ENCODE data around the gene TMEM200A. TPM values are rescaled to one million over a fixed set of nuclear protein-coding genes. Genes with fewer than 3 reads are reported as not detected.

Gene TMEM200A
- total RNA-seq, 6 donors from 2014 or later = under 0.01 to 5.5 (median 3.3) TPM

DNA sequence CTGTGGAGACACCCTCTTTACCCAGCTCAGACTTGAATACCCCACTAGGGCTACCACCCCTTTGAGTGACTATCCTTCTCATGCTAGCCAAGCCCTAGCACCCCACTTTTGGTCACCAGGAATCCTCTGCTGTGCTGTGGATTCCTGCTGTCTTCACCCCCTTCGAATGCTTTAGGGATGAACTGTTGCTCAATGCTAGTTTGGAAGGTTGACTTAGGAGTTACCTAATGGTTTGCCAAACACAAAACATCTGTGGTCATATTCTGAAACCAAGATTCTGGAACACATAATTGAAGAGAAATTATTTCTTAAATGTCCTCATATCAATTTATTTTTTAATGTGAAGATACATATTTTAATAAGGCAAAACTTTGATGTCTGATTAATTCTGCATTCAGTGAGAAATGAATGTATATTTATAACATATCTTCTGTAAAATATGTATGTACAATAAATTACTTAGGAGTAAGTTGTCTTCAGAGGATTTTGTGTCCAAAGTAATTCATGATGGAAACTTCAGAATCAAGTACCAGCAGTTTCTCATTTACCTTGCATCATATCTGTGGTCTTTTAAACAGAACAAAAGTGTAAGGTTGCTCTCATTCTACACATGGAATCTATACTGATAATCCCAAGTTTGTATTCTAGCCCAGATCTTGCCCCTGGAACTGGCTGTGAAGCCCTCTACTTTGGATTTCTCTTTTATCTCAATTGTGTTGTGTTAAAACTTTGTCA lies 46.9 kb downstream of the TMEM200A start:
- H3K36me3 ChIP-seq = no peaks in the 10 kb centered on the region
- no peaks in the 10 kb centered on the region for H3K9me3 ChIP-seq
- no peak overlapping the region for H3K4me3 ChIP-seq
- H3K4me1 ChIP-seq = no peaks in the 10 kb centered on the region
- DNase-seq (no peak), ATAC-seq (ENCODE audit: low FRiP score in 2 of 2) (no peak)
- peak overlapping the region in 1 of 4 donors; percentile 33 for H3K27ac ChIP-seq
- WGBS, 2 donors = 57 to 61% methylated on average over 1 of the region's 1 CpG
- no peaks in the 10 kb centered on the region for H3K27me3 ChIP-seq
- TF ChIP-seq EP300 (IDR thresholded peaks at IDR 0.05) (no peak), POLR2A (IDR thresholded peaks at IDR 0.05) (no peak), POLR2AphosphoS5 (IDR thresholded peaks at IDR 0.05) (no peak)
- TF ChIP-seq, protein P1, sequence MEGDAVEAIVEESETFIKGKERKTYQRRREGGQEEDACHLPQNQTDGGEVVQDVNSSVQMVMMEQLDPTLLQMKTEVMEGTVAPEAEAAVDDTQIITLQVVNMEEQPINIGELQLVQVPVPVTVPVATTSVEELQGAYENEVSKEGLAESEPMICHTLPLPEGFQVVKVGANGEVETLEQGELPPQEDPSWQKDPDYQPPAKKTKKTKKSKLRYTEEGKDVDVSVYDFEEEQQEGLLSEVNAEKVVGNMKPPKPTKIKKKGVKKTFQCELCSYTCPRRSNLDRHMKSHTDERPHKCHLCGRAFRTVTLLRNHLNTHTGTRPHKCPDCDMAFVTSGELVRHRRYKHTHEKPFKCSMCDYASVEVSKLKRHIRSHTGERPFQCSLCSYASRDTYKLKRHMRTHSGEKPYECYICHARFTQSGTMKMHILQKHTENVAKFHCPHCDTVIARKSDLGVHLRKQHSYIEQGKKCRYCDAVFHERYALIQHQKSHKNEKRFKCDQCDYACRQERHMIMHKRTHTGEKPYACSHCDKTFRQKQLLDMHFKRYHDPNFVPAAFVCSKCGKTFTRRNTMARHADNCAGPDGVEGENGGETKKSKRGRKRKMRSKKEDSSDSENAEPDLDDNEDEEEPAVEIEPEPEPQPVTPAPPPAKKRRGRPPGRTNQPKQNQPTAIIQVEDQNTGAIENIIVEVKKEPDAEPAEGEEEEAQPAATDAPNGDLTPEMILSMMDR (IDR thresholded peaks at IDR 0.05) = no peak

DNA sequence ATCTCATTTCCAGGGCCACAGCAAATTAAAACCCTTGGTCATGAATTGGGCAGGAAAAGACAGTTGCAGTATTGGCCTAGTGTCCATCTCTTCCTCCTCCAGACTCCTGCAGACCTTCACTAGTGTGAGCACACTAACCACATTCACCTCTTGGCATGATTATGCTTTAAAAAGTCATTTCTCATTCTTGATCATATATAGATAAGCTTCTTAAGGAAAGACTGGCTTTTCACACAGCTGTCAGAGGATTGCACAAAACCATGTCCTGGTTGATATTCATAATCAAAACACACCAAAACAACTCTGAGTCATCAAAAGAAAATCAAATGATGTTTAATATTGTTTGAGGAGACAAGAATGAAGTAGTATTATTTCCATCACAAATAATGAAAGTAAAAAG lies 52.1 kb downstream of the TMEM200A start:
- no peaks in the 10 kb centered on the region for H3K27me3 ChIP-seq
- no peaks in the 10 kb centered on the region for H3K36me3 ChIP-seq
- no peak overlapping the region for H3K4me3 ChIP-seq
- DNase-seq (no peak), ATAC-seq (ENCODE audit: low FRiP score in 2 of 2) (no peak)
- no peaks in the 10 kb centered on the region for H3K4me1 ChIP-seq
- no peak overlapping the region for H3K27ac ChIP-seq
- TF ChIP-seq, protein P1 (IDR thresholded peaks at IDR 0.05) = no peak
- TF ChIP-seq POLR2AphosphoS5 (IDR thresholded peaks at IDR 0.05) = no peak
- no peak for TF ChIP-seq POLR2A (IDR thresholded peaks at IDR 0.05)
- TF ChIP-seq EP300 (IDR thresholded peaks at IDR 0.05) = no peak
- no peaks in the 10 kb centered on the region for H3K9me3 ChIP-seq

DNA sequence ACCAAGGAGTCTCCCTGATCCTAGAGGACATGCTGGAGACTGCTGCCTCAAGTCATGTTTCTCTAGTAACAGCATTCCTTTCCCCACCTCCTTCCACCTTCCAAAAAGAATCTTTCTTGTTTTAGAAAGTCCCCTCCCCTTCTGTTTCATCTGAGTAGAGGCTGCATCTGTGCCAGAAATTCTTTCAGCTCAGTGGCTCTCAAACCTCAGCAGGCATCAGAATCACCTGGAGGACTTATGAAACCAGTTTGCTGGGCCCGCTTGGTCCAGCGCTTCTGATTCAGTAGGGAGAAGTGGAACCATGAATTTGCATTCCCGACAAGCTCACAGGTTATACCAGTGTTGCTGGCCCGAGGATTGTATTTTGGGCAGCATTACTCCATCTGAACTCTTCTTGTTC lies 55.1 kb downstream of the TMEM200A start:
- TF ChIP-seq POLR2AphosphoS5 (IDR thresholded peaks at IDR 0.05) (no peak), POLR2A (IDR thresholded peaks at IDR 0.05) (no peak), EP300 (IDR thresholded peaks at IDR 0.05) (no peak)
- TF ChIP-seq, protein P1 (IDR thresholded peaks at IDR 0.05) = no peak
- ATAC-seq (ENCODE audit: low FRiP score in 2 of 2) (no peak), DNase-seq (no peak)
- Histone ChIP-seq H3K27ac (no peak overlapping the region), H3K4me3 (no peak overlapping the region), H3K4me1 (no peaks in the 10 kb centered on the region), H3K36me3 (no peaks in the 10 kb centered on the region), H3K27me3 (no peaks in the 10 kb centered on the region), H3K9me3 (no peaks in the 10 kb centered on the region)
- 69 to 72% methylated on average over 4 of the region's 4 CpGs for WGBS, 2 donors

DNA sequence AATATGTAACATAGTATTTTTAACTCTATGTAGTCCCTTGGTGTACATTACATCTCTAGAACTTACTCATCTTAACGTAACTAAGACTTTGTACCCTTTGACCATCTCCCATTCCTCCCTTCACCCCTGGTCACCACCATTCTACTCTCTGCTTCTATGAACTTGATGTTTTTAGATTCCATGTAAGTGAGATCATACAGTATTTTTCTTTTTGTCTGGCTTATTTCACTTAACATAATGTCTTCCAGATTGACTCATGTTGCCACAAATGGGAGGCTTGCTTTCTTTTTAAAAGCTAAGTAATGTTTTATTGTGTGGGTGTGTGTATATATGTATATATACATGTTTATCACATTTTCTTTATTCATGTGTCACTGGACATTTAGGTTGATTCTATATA lies 55.8 kb downstream of the TMEM200A start:
- Histone ChIP-seq H3K27me3 (no peaks in the 10 kb centered on the region), H3K9me3 (no peaks in the 10 kb centered on the region), H3K4me1 (no peaks in the 10 kb centered on the region), H3K27ac (no peak overlapping the region), H3K4me3 (no peak overlapping the region), H3K36me3 (no peaks in the 10 kb centered on the region)
- TF ChIP-seq, protein P1 (IDR thresholded peaks at IDR 0.05) = no peak
- no peak for TF ChIP-seq POLR2AphosphoS5 (IDR thresholded peaks at IDR 0.05)
- TF ChIP-seq POLR2A (IDR thresholded peaks at IDR 0.05) = no peak
- no peak for TF ChIP-seq EP300 (IDR thresholded peaks at IDR 0.05)
- WGBS, 2 donors = 83 to 91% methylated on average over 1 of the region's 1 CpG
- ATAC-seq (ENCODE audit: low FRiP score in 2 of 2) (no peak), DNase-seq (no peak)

DNA sequence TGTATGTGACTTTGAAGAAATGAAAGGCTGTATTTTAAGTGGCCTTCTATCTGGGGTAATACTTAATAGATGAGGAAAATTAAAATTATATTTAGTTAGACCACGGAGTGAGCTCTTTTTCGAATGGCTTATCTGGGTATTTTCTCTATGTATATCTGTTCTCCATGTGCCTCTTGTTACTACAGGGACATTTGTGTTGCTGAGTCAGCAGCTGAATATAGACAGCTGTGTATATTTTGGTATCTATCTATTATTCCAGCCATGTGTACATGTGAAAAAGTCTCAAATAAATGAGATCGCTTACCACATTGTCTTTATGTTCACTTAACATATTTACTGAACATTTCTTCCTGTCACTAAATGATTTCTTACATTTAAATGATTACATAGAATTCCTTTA lies 57.2 kb downstream of the TMEM200A start:
- no peaks in the 10 kb centered on the region for H3K9me3 ChIP-seq
- H3K27me3 ChIP-seq = no peaks in the 10 kb centered on the region
- no peak overlapping the region for H3K4me3 ChIP-seq
- ATAC-seq (ENCODE audit: low FRiP score in 2 of 2) (no peak), DNase-seq (no peak)
- H3K4me1 ChIP-seq = no peaks in the 10 kb centered on the region
- H3K27ac ChIP-seq = no peak overlapping the region
- TF ChIP-seq EP300 (IDR thresholded peaks at IDR 0.05) = no peak
- TF ChIP-seq, protein P1 (IDR thresholded peaks at IDR 0.05) = no peak
- TF ChIP-seq POLR2AphosphoS5 (IDR thresholded peaks at IDR 0.05) = no peak
- no peak for TF ChIP-seq POLR2A (IDR thresholded peaks at IDR 0.05)
- H3K36me3 ChIP-seq = no peaks in the 10 kb centered on the region
- 82 to 88% methylated on average over 3 of the region's 3 CpGs for WGBS, 2 donors

All from upper lobe of left lung (tissue), 6 donors.